Smooth muscle cell of the brain vasculature (primary cell): ENCODE data around the gene GSK3A.

Experiments used
- DNase-seq: peaks from one replicate; pipeline ENCODE4 v3.0.0-alpha.2; 2012; ENCODE audit warnings: low read depth, low spot score

Gene GSK3A

DNA sequence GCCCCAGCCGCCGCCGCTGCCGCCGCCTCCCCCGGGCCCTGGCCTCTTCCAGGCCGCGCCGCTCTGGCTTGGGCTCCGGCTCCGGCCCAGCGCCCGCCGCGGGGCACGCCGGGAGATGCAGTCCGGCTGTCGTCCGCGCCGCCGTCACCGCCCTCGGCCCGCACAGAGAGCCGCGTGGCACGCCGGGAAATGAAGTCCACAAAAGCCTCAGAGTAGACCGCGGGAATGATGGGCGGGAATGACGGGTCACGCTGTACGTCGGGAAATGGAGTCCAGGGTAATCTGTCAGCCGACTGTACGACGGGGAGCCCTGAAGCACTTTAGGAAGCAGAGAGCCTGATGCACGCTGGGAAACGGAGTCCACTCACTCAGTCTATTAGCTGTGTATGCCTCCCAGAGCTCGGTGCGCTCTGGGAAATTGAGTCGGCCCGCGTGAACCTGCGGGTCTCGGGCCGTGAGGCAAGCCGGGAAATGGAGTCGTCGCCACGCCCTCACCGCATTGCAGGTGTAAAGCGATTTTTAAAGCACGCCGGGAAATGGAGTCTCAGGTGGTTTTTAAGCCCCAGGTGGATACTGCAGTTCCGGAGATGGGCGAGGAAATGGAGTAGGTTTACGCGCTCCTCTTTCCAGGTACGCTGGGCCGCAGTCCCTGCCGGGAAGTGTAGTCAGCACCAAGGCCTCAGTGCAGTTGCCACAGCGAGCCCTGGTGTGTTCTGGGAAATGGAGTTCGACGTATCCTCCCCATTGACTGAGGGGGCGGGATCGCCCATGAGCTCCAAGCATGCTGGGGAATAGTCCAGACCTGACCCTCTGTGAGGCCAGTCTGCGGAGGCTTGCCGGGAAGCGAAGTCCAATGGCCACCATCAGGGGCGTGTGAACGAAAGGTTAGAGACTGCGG, at the start of gene GSK3A:
GSK3A (minus strand) TSS at position 91 of the 898 bp plus-strand sequence. CDS start 137 bp downstream, outside the sequence.
- DNase-seq, result peak; percentile 96

DNA sequence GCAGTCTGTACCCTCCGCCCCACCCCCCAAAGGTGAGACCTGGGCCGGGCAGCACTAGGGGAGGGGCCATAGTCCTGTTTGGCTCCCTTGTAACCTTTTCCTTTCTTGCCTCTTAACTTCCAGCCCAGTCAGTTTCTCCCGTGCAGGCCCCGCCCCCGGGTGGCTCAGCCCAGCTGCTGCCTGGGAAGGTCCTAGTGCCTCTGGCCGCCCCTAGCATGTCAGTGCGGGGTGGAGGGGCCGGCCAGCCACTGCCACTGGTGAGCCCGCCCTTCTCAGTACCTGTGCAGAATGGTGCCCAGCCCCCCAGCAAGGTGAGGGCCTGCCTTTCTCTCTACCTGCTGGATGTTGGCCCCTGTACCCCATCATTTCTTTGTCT, 49.0 kb upstream of the GSK3A start:
- no peak for DNase-seq

DNA sequence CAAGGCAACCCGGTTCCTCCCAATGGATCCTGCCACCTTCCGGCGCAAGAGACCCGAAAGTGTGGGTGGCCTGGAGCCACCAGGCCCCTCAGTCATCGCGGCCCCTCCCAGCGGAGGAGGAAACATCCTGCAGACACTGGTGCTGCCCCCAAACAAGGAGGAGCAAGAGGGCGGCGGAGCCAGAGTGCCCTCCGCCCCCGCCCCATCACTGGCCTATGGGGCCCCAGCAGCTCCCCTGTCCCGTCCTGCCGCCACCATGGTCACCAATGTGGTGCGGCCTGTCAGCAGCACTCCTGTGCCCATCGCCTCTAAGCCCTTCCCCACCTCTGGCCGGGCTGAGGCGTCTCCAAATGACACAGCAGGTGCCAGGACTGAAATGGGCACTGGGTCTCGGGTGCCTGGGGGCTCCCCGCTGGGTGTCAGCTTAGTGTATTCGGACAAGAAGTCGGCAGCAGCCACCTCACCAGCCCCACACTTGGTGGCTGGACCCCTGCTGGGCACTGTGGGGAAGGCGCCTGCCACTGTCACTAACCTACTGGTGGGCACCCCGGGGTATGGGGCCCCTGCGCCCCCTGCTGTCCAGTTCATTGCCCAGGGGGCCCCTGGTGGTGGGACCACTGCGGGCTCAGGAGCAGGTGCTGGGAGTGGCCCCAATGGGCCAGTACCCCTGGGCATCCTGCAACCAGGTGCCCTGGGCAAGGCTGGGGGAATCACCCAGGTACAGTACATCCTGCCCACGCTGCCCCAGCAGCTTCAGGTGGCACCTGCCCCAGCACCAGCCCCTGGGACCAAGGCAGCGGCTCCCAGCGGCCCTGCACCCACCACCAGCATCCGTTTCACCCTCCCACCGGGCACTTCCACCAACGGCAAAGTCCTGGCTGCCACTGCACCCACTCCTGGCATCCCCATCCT, 48.4 kb upstream of the GSK3A start:
- no peak for DNase-seq

DNA sequence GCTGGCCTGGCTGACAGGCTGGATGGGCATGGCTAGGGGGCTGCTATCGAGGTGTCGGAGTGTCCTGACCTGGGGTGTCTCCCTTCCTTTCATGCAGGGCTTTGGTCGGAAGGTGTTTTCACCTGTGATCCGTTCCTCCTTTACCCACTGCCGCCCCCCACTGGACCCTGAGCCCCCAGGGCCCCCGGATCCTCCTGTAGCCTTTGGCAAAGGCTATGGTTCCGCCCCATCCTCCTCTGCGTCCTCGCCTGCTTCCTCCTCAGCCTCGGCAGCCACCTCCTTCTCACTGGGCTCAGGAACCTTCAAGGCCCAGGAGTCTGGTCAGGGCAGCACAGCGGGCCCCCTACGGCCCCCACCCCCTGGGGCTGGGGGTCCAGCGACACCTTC, 47.7 kb upstream of the GSK3A start:
- no peak for DNase-seq

DNA sequence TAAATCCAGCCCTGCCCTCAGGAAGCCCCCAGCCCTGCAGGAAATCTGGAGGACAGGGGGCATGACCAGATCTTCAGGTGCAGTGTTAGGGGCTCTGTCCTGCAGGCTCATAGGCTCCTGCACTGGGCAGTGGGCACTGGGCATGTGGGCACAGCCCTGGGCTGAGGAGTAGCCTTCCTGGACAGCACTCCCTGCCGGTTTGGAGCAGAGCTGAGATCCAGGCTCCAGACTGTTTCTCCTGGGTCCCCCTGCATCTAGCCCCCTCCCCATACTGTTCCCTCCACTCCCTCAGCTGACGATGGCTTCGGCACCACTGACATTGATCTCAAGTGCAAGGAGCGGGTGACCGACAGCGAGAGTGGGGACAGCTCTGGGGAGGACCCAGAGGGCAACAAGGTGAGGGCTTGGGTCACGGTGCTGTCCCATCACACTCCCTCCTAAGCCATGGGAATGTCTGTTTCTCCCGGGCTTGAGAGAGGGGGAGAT, 47.2 kb upstream of the GSK3A start:
- DNase-seq, result no peak

DNA sequence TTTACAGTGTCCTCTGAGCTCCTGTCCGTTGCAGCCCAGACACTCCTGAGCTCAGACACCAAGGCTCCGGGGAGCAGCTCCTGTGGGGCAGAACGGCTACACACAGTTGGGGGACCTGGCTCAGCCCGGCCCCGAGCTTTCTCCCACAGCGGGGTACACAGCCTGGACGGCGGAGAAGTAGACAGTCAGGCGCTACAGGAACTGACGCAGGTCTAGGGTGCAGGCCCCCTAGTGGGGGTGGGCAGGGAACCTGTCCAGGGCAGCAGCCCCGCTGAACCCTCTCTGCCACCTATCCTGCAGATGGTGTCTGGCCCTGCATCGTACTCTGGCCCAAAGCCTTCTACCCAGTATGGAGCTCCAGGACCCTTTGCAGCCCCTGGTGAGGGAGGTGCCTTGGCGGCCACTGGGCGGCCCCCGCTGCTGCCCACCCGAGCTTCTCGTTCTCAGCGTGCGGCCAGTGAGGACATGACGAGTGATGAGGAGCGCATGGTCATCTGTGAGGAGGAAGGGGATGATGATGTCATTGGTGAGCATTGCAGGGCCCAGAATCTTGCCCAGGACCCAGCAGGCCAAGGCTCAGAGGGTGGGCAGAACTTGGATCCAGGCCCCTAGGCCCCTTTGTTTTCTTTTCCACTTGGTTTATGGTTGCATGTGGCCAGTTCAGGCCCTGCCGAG, 46.6 kb upstream of the GSK3A start:
- no peak for DNase-seq

DNA sequence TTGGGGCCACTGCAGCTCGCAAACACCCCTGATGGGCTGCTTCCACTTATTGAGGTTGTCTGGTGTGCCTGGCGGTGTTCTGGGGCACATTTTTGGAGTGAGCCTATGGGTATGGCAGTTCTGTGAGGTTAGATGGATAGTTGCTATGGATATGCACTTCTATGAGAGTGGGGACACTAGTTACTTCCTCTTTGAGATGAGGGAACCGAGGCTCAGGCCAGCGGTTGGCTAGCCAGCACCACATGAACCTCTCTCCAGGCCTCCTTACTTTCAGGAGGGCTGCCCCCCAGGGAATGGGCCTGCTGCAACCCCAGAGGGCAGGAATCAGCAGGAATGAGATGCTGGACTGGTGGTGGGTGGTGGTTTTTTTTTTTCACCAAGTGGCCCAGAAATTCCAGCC, 46.0 kb upstream of the GSK3A start:
- DNase-seq, result no peak

DNA sequence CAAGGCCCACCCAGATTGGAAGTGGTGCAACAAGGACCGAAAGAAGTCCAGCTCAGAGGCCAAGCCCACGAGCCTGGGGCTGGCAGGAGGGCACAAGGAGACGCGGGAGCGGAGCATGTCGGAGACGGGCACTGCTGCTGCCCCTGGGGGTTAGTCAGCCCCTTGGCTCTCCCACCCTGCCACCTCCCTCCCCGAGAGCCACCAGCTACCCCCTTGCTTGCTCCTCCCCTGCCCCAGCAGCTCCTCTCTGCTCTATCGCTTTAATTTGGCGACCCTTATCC, 45.4 kb upstream of the GSK3A start:
- no peak for DNase-seq

DNA sequence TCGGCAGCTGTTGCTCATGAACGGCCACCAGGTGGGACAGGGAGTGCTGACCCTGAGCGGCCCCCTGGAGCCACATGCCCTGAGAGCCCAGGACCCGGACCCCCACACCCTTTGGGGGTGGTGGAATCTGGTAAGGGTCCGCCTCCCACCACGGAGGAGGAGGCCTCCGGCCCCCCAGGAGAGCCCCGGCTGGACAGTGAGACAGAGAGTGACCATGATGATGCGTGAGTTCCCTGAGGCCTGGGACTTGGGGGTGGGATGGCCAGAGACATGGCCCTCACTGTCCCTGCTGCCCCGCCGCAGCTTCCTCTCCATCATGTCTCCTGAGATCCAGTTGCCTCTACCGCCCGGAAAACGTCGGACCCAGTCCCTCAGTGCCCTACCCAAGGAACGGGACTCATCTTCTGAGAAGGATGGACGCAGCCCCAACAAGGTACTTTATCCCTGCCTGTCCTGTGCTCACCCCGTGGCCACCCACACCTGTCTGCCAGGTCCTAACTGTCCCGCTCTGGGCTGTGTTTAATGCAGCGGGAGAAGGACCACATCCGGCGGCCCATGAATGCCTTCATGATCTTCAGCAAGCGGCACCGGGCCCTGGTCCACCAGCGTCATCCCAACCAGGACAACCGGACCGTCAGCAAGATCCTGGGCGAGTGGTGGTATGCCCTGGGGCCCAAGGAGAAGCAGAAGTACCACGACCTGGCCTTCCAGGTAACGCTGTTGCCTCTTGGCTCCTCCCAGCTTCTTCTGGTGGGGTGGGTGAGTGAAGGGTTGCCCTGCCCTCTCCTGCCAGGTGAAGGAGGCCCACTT, 44.8 kb upstream of the GSK3A start:
- no peak for DNase-seq

DNA sequence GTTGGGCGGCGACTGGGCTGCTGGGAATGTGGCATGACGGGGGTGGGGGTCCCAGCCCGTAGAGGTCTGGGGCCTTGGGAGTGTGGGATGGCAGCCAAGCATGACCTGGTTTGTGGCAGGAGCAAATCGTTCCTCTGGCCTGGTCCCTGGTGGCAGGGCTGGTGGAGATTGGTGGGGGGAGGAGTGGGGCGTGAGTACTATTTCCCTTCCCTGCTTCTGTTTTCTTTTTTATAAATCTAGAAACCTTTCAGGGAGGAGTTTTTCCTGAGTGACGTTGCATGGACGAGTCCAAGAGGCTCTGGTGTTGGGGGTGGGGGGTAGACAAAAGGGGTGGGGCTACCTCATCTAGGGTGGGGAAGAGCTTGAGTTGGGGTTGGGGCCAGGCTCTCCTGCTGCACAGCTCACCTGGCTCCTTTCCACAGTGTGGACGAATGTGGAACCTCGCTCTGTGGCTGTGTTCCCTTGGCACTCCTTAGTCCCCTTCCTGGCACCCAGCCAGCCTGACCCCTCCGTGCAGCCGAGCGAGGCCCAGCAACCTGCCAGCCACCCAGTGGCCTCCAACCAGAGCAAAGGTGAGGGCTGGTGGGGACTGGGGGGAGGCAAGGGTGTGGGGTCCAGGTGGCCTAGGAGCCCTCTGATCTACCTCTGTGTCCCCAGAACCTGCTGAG, 44.1 kb upstream of the GSK3A start:
- DNase-seq, result no peak

DNA sequence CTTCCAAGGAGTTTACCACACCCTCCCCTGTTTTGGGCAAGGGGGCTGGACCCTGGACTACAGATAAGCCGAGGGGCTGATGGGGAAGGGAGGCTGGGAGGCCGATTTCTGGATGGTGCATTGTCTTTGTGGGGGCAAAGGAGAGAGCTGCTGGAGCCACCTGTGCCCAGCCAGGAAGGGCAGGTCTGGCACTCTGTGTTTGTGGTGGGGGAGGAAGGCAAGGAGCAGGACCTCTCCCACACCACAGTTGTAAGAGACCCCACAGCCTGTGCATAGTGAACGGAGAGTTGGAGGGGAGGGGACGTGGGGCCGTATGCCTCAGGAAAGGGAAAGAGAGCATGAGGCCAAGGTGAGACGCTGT, 43.6 kb upstream of the GSK3A start:
- DNase-seq, result no peak

DNA sequence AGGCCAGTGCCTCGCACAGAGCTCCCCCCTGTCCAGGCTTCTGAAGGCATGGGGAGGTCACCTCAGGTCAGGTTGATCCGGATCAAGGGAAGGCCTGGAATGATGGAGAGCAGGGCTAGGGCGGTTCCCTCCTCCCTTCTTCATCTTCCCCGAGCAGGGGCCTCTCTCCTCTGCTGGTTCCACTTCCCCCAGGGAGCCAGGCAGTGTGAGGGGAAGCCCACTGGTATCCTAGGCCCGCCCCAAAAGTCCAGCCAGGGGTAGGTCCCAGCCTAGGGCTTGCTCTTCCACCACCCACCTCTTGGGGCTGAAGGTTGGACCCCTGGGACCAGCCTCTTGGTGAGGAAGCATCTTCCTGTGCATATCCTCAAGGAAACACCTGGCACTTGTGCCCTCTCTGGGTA, 43.1 kb upstream of the GSK3A start:
- DNase-seq, result no peak

DNA sequence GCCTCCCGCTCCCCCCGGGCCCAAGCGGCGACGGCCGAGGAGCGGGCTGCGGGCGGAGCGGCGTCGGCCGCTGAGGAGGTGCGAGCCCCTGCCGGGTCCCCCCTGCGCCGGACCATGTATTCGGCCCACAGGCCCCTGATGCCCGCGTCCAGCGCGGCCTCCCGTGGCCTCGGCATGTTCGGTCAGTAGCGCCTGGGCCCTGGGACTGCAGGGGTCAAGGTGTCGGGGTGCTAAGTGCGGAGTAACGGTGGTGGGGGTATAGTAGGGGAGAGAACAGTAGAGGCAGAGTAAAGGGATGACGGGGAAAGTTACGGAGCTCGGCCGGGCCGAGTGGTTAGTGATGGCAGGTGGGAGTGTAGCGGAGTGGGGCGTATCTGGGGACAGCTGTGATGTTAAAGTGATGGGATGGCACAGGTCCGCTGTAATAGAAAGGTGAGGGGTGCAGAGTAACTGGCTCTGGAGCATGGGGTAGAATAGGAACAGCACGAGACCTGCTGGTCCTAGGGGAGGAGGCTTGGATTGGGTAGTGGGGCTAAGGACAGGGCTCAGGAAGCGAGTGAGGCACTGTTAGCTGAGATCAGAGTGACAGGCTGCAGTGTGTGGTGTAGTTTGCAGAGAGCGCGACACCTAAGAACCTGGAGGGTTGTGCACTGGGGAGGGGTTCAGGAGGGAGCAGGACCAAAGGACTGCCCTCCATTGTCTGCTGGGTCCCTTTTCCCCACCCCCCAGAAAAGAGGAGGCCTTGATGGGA, 42.4 kb upstream of the GSK3A start:
- no peak for DNase-seq

DNA sequence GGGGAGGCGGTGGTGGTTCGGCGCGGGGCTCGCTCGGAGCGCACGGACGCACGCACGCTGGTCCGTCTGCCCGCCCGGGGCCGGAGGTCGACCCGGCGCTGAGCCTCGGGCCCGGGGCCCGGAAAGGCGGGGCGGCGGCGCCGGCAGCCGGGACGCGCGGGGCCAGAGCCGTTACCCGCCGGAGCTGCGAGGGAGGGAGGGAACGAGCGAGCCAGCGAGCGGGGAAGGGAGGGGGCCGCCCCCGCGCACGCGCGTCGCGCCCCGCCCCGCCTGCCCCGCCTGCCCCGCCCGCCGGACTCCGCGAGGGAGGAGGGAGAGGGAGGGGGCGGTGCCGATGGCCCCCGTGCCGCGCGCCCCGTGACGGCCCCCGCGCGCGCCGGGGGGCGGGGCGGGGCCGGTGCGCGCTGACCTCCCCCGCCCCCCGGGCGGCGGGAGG, 41.7 kb upstream of the GSK3A start:
- DNase-seq, result peak; percentile 41

DNA sequence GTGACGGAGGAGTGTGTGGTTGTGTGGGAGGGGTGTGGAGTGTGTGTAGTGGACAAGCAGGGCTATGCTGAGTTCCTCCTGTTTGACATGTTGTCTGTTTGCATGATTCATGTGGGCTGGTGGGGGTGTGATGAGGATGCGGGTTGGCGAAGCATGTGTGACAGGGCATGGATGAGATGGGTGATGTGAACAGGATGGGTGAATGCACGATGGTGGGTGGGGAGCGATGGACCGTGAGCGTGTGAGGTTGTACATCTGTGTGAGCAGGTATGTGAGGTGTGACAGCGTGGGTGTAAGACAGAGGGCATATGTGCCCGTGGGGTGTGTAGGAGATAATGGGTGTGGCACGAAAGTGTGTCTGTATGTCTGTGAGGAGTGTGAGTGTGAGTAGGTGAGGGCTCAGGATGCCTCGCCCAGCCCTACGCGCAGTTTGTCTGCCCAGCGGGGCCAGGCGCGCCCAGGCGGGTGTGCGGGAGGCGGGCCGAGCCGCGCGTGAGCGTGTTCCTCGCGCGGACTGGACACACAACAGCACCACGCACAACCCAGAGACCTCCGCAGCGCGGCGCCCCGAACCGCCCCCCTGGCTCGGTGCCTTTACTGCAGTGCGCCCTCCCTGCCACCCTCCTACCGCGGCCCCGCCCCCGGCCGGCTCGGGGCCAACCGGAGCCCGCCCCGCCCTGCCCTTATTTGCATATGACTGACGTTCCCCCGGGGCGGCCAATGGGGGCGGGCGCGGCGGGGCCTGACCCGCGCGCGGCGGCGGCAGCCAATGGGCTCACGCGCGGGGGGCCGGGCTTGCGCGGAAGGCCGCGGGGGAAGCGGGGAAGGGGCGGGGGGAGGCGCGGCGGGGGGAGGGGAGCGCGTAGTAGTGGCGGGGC, 41.0 kb upstream of the GSK3A start:
- DNase-seq, result peak; percentile 87

DNA sequence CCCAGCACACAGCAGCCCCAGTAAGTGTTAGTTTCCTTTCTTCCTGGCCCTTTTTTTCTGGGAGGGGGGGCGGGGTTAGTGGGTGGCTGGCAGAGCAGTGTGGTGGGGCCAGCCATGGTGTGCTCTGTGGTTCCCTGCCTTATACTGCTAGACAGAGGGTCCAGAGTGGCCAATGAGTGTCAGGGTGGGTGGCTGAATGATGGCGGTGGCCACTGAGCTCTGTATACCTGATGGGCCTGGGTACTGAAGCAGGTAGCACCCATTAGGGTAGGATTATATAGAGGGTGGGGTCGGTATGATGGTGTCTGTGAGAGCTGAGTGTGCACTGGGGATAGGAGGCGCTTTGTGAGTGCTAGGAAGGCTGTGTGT, 40.4 kb upstream of the GSK3A start:
- no peak for DNase-seq

DNA sequence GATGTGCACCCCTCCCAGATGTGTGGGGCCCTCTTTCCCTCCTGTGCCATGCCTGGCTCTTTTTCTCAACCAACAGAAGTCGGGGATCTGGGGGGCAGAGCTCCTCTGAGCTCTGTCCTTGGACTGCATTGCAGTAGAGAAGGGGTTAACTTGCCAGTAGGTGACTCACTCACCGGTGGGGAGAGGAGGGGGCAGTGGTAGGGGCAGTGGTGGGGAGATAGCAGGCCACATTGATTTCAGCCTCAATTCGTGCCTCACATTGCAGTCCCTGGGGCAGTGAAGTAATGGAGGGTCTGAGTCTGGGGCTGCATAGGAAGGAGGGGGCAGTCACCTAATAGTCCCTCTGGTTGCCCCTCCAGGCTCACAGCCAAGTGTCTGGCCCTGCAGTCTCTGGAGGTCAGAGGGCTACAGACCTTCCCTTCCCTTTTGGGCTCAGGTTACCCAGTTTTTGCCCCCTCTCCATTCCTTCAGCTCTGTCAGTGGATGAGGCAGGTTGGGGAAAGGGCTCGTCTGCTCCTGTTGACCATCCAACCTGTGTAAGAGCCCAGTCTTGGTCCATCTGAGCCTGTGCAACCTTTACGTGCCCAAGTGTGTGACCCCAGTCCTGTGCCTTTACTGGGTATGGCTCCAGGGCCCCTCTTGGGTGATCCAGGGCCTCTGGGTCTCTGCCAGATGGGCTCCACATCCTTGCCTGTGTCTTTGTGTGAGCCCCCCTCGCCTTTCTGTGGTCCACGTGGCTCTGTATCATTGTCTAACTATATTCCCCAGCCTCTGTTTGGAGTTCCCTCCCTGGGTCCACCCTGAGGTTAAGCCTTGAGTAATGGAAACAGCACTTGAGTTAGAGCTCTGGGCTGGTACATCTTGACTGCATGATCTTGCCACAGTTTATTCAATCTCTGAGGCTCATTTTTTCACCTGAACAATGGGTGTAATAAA, 39.7 kb upstream of the GSK3A start:
- DNase-seq, result no peak
